Hepatocyte (in vitro differentiated cells): ENCODE measurements around the gene UBTD1.

Source experiments
- EZH2 ChIP-seq: fragments of 200-600 bp; sonication (generic); IDR thresholded peaks from 2 replicates; pipeline ENCODE4 v1.6.1; 2016; ENCODE audit warnings: antibody characterized with exemption, mild to moderate bottlenecking, borderline replicate concordance
- EZH2phosphoT487 ChIP-seq: fragments of 200-600 bp; sonication (generic); IDR thresholded peaks from one replicate; pipeline ENCODE4 v1.6.1; 2018; ENCODE audit warnings: antibody characterized with exemption, mild to moderate bottlenecking, low read depth, moderate library complexity; ENCODE audit not compliant: unreplicated experiment, severe bottlenecking
- TF ChIP-seq, protein P1 (sequence below): fragments of 200-600 bp; sonication (generic); IDR thresholded peaks from 2 replicates; pipeline ENCODE4 v1.5.1; 2016; ENCODE audit warnings: antibody characterized with exemption, mild to moderate bottlenecking; ENCODE audit not compliant: poor library complexity

DNA sequence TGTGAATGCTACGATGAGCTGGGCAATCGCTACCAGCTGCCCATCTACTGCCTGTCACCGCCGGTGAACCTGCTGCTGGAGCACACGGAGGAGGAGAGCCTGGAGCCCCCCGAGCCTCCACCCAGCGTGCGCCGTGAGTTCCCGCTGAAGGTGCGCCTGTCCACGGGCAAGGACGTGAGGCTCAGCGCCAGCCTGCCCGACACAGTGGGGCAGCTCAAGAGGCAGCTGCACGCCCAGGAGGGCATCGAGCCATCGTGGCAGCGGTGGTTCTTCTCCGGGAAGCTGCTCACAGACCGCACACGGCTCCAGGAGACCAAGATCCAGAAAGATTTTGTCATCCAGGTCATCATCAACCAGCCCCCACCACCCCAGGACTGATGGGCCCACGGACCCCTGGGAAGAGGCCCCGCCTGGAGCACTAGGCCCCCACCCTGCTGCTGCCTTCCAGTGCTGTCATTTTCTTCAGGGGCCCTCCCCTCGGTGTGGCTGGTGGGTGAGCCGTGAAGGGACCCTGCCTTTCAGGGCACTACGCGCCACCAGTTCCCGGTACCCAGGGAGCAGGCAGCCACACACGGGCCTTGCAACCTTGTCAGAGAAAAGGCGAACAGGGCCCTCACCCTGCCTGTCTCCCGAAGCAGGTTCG lies 71.5 kb downstream of the UBTD1 start:
- TF ChIP-seq, protein P1, sequence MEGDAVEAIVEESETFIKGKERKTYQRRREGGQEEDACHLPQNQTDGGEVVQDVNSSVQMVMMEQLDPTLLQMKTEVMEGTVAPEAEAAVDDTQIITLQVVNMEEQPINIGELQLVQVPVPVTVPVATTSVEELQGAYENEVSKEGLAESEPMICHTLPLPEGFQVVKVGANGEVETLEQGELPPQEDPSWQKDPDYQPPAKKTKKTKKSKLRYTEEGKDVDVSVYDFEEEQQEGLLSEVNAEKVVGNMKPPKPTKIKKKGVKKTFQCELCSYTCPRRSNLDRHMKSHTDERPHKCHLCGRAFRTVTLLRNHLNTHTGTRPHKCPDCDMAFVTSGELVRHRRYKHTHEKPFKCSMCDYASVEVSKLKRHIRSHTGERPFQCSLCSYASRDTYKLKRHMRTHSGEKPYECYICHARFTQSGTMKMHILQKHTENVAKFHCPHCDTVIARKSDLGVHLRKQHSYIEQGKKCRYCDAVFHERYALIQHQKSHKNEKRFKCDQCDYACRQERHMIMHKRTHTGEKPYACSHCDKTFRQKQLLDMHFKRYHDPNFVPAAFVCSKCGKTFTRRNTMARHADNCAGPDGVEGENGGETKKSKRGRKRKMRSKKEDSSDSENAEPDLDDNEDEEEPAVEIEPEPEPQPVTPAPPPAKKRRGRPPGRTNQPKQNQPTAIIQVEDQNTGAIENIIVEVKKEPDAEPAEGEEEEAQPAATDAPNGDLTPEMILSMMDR, result no peak
- TF ChIP-seq EZH2phosphoT487, result no peak
- no peak for TF ChIP-seq EZH2
